Measurements from ENCODE around the gene KLK11. TPM values are rescaled to one million over a fixed set of nuclear protein-coding genes. Genes with fewer than 3 reads are reported as not detected.

Gene KLK11
- total RNA-seq, 6 donors from 2014 or later: 13.3 to 37.7 (median 22.9) TPM

GRCh38 chr19:51025809-51026553 lies 435 bp downstream of the KLK11 start:
- Histone ChIP-seq H3K4me1 (peaks cover 0 to 3% (median 0%) of the 10 kb centered on the region in 4 donors), H3K27me3 (peaks cover 0 to 5% (median 2%) of the 10 kb centered on the region in 4 donors), H3K27ac (peak overlapping the region in 2 of 4 donors; percentile 44 to 69), H3K4me3 (peak overlapping the region in 3 of 4 donors; percentile 13 to 29 (median 23)), H3K9me3 (no peaks in the 10 kb centered on the region), H3K36me3 (no peaks in the 10 kb centered on the region)
- peak in 1 of 2 donors; percentile 31 for DNase-seq
- no peak for ATAC-seq (ENCODE audit: low FRiP score in 2 of 2)
- TF ChIP-seq CTCF (IDR thresholded peaks at IDR 0.05) (no peak), EP300 (IDR thresholded peaks at IDR 0.05) (no peak), POLR2A (IDR thresholded peaks at IDR 0.05) (no peak), POLR2AphosphoS5 (IDR thresholded peaks at IDR 0.05) (no peak)
- WGBS, 2 donors: 47 to 72% methylated on average over 15 to 18 of the region's 18 CpGs

- H3K4me1 ChIP-seq: peaks cover 0 to 4% (median 1%) of the 10 kb centered on the region in 4 donors
- TF ChIP-seq EP300 (IDR thresholded peaks at IDR 0.05) (no peak), POLR2A (IDR thresholded peaks at IDR 0.05) (no peak), CTCF (IDR thresholded peaks at IDR 0.05) (no peak), POLR2AphosphoS5 (IDR thresholded peaks at IDR 0.05) (no peak)
- DNase-seq (no peak), ATAC-seq (ENCODE audit: low FRiP score in 2 of 2) (no peak)
- H3K36me3 ChIP-seq: no peaks in the 10 kb centered on the region
- H3K27me3 ChIP-seq: peaks cover 0 to 5% (median 2%) of the 10 kb centered on the region in 4 donors
- 25 to 60% methylated on average over 4 to 6 of the region's 6 CpGs for WGBS, 2 donors
- no peaks in the 10 kb centered on the region for H3K9me3 ChIP-seq
- no peak overlapping the region for H3K4me3 ChIP-seq
- no peak overlapping the region for H3K27ac ChIP-seq
Observed at GRCh38 chr19:51025401-51025800, 1.0 kb downstream of the KLK11 start.

- Histone ChIP-seq H3K4me1 (peaks cover 0 to 9% (median 3%) of the 10 kb centered on the region in 4 donors), H3K36me3 (no peaks in the 10 kb centered on the region), H3K27me3 (peaks cover 0 to 5% (median 2%) of the 10 kb centered on the region in 4 donors), H3K27ac (no peak overlapping the region), H3K4me3 (no peak overlapping the region), H3K9me3 (no peaks in the 10 kb centered on the region)
- TF ChIP-seq CTCF (IDR thresholded peaks at IDR 0.05): no peak
- TF ChIP-seq EP300 (IDR thresholded peaks at IDR 0.05): no peak
- TF ChIP-seq POLR2A (IDR thresholded peaks at IDR 0.05): no peak
- no peak for TF ChIP-seq POLR2AphosphoS5 (IDR thresholded peaks at IDR 0.05)
- WGBS, 2 donors: 41 to 55% methylated on average over 5 of the region's 5 CpGs
- no peak for DNase-seq
- no peak for ATAC-seq (ENCODE audit: low FRiP score in 2 of 2)
Observed at GRCh38 chr19:51024924-51025323, 1.5 kb downstream of the KLK11 start.

- DNase-seq: no peak
- TF ChIP-seq POLR2A (IDR thresholded peaks at IDR 0.05): no peak
- no peak for TF ChIP-seq CTCF (IDR thresholded peaks at IDR 0.05)
- TF ChIP-seq EP300 (IDR thresholded peaks at IDR 0.05): no peak
- TF ChIP-seq POLR2AphosphoS5 (IDR thresholded peaks at IDR 0.05): no peak
- 64 to 71% methylated on average over 11 of the region's 11 CpGs for WGBS, 2 donors
Observed at GRCh38 chr19:51023946-51024345, 2.5 kb downstream of the KLK11 start.

More at GRCh38 chr19:51023946-51024345, 2.5 kb downstream of the KLK11 start:
- no peaks in the 10 kb centered on the region for H3K36me3 ChIP-seq
- peaks cover 0 to 19% (median 11%) of the 10 kb centered on the region in 4 donors for H3K4me1 ChIP-seq
- no peaks in the 10 kb centered on the region for H3K9me3 ChIP-seq
- no peak overlapping the region for H3K4me3 ChIP-seq
- H3K27me3 ChIP-seq: peaks cover 0 to 14% (median 9%) of the 10 kb centered on the region in 4 donors
- no peak overlapping the region for H3K27ac ChIP-seq
- no peak for ATAC-seq (ENCODE audit: low FRiP score in 2 of 2)

Data from upper lobe of left lung (tissue), 6 donors.